Measurements from ENCODE around the gene DIPK1A.

The DIPK1A gene

GRCh38 chr1:92886886-92887419, 74.3 kb downstream of the DIPK1A start:
- Histone ChIP-seq H3K36me3 (ENCODE audit: control insufficient read depth, insufficient read depth, low read length) (no peaks in the 10 kb centered on the region), H3K27me3 (replicated peaks; ENCODE audit: control insufficient read depth, insufficient read depth, low read length) (no peaks in the 10 kb centered on the region), H3K4me3 (replicated peaks; ENCODE audit: low read depth, low read length) (no peak overlapping the region)
- TF ChIP-seq CTCF (IDR thresholded peaks at IDR 0.05; ENCODE audit: insufficient read depth, low read length, poor library complexity, severe bottlenecking) = no peak
- DNase-seq (ENCODE audit: extremely low read depth, insufficient read length) = no peak

DNA sequence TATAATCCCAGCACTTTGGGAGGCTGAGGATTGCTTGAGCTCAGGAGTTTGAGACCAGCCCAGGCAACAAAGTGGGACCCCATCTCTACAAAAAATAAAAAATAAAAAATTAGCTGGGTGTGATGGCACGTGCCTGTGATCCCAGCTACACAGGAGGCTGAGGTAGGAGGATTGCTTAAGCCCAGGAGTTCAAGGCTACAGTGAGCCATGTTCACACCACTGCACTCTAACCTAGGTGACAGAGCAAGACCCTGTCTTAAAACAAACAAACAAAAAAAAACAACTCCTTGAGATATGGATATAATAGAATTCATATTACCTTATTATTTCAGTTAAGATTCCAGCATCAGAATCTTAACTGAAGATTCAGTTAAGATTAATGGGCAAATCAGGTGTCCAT, 77.1 kb downstream of the DIPK1A start:
- no peaks in the 10 kb centered on the region for H3K27me3 ChIP-seq (replicated peaks; ENCODE audit: control insufficient read depth, insufficient read depth, low read length)
- no peaks in the 10 kb centered on the region for H3K36me3 ChIP-seq (ENCODE audit: control insufficient read depth, insufficient read depth, low read length)
- DNase-seq (ENCODE audit: extremely low read depth, insufficient read length) = no peak
- no peak overlapping the region for H3K4me3 ChIP-seq (replicated peaks; ENCODE audit: low read depth, low read length)
- no peak for TF ChIP-seq CTCF (IDR thresholded peaks at IDR 0.05; ENCODE audit: insufficient read depth, low read length, poor library complexity, severe bottlenecking)

- no peak for TF ChIP-seq CTCF (IDR thresholded peaks at IDR 0.05; ENCODE audit: insufficient read depth, low read length, poor library complexity, severe bottlenecking)
- no peaks in the 10 kb centered on the region for H3K27me3 ChIP-seq (replicated peaks; ENCODE audit: control insufficient read depth, insufficient read depth, low read length)
- no peak for DNase-seq (ENCODE audit: extremely low read depth, insufficient read length)
- no peaks in the 10 kb centered on the region for H3K36me3 ChIP-seq (ENCODE audit: control insufficient read depth, insufficient read depth, low read length)
- no peak overlapping the region for H3K4me3 ChIP-seq (replicated peaks; ENCODE audit: low read depth, low read length)
Measured at GRCh38 chr1:92883297-92883696, 78.0 kb downstream of the DIPK1A start.

DNA sequence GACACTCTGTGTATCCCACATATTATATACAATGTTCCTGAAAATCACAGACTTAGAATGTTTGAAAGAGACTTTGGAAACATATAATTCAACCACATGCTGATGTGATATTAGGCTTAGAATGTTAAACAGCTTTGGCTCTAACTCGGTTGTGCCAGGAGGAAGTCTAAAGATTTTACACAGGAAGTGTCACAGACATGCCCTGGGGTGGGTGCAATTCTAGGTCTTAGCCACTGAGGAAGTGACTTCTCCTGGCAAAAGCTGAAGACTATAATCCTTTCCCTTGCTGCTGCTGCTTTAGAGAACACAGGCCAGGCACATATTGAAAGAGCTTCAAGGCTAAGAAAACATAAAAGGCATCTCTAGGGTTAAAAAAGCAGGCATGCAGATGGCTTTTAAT, 78.4 kb downstream of the DIPK1A start:
- no peak for TF ChIP-seq CTCF (IDR thresholded peaks at IDR 0.05; ENCODE audit: insufficient read depth, low read length, poor library complexity, severe bottlenecking)
- DNase-seq (ENCODE audit: extremely low read depth, insufficient read length) = no peak
- H3K36me3 ChIP-seq (ENCODE audit: control insufficient read depth, insufficient read depth, low read length) = no peaks in the 10 kb centered on the region
- no peak overlapping the region for H3K4me3 ChIP-seq (replicated peaks; ENCODE audit: low read depth, low read length)
- H3K27me3 ChIP-seq (replicated peaks; ENCODE audit: control insufficient read depth, insufficient read depth, low read length) = no peaks in the 10 kb centered on the region

GRCh38 chr1:92881391-92881790, 79.9 kb downstream of the DIPK1A start:
- Histone ChIP-seq H3K27me3 (replicated peaks; ENCODE audit: control insufficient read depth, insufficient read depth, low read length) (no peaks in the 10 kb centered on the region), H3K36me3 (ENCODE audit: control insufficient read depth, insufficient read depth, low read length) (no peaks in the 10 kb centered on the region), H3K4me3 (replicated peaks; ENCODE audit: low read depth, low read length) (no peak overlapping the region)
- TF ChIP-seq CTCF (IDR thresholded peaks at IDR 0.05; ENCODE audit: insufficient read depth, low read length, poor library complexity, severe bottlenecking) = no peak
- no peak for DNase-seq (ENCODE audit: extremely low read depth, insufficient read length)
